DND-41 (cell line): ENCODE data around the gene AASDHPPT.
"Not testable (repeated sequence)": the region's sequence is repeated elsewhere in the genome, so short reads cannot be mapped to it uniquely, and the experiment has no call there.

Source experiments
- ATAC-seq: fragments of 200-7000 bp; cut with Tn5 transposase; 3 replicates; pipeline ENCODE4 v1.9.1; 2021; ENCODE audit warnings: low read depth; ENCODE audit not compliant: insufficient read depth
- DNase-seq: peaks from one replicate; pipeline ENCODE4 v3.0.0-alpha.2; 2020
- H2AFZ ChIP-seq: 2 replicates; pipeline ENCODE4 v1.6.0; 2012; ENCODE audit warnings: low read depth, low read length
- H3K27ac ChIP-seq: 2 replicates; pipeline ENCODE4 v1.5.1; 2012; ENCODE audit warnings: low read length, inconsistent platforms
- H3K27me3 ChIP-seq: fragments of 200-600 bp; sonication (generic); 2 replicates; pipeline ENCODE4 v1.6.0; 2012; ENCODE audit warnings: low read length, mild to moderate bottlenecking, inconsistent platforms; ENCODE audit not compliant: insufficient read depth, poor library complexity
- H3K36me3 ChIP-seq: 2 replicates; pipeline ENCODE4 v1.5.1; 2012; ENCODE audit warnings: low read length, inconsistent platforms; ENCODE audit not compliant: insufficient read depth
- H3K4me1 ChIP-seq: 2 replicates; pipeline ENCODE4 v1.5.1; 2012; ENCODE audit warnings: mild to moderate bottlenecking, low read length; ENCODE audit not compliant: insufficient read depth
- H3K4me2 ChIP-seq: 2 replicates; pipeline ENCODE4 v1.6.0; 2012; ENCODE audit warnings: mild to moderate bottlenecking, moderate library complexity, low read length, inconsistent platforms; ENCODE audit not compliant: insufficient read depth
- H3K4me3 ChIP-seq, 2 experiments: fragments of 200-600 bp in 1 of 2; shearing (Covaris generic) in 1 of 2; 2 replicates each; pipeline ENCODE4 v1.5.1; 2012 to 2016; ENCODE audit warnings: inconsistent platforms in 2 of 2, low read length in 2 of 2, mild to moderate bottlenecking in 2 of 2, low read depth in 1 of 2, moderate library complexity in 1 of 2
- H3K79me2 ChIP-seq: 2 replicates; pipeline ENCODE4 v1.6.0; 2012; ENCODE audit warnings: low read length, inconsistent platforms; ENCODE audit not compliant: insufficient read depth
- H3K9ac ChIP-seq: 2 replicates; pipeline ENCODE4 v1.6.0; 2012; ENCODE audit warnings: low read depth, mild to moderate bottlenecking, inconsistent platforms, low read length, moderate library complexity
- H3K9me3 ChIP-seq: 2 replicates; pipeline ENCODE4 v1.5.1; 2012; ENCODE audit warnings: low read length, moderate library complexity, mild to moderate bottlenecking, inconsistent platforms; ENCODE audit not compliant: insufficient read depth, severe bottlenecking
- H4K20me1 ChIP-seq: 2 replicates; pipeline ENCODE4 v1.6.0; 2012; ENCODE audit warnings: low read length; ENCODE audit not compliant: insufficient read depth
- CTCF ChIP-seq: IDR thresholded peaks from 2 replicates; pipeline ENCODE4 v1.5.1; 2012; ENCODE audit warnings: borderline replicate concordance, low read length, moderate library complexity, mild to moderate bottlenecking; ENCODE audit not compliant: poor library complexity, severe bottlenecking; ENCODE audit errors: extremely low read depth
- EZH2 ChIP-seq: IDR thresholded peaks from 3 replicates; pipeline ENCODE4 v1.6.1; 2012; ENCODE audit warnings: borderline replicate concordance, low read depth, mild to moderate bottlenecking, moderate library complexity, low read length, inconsistent platforms; ENCODE audit not compliant: severe bottlenecking

The AASDHPPT gene

DNA sequence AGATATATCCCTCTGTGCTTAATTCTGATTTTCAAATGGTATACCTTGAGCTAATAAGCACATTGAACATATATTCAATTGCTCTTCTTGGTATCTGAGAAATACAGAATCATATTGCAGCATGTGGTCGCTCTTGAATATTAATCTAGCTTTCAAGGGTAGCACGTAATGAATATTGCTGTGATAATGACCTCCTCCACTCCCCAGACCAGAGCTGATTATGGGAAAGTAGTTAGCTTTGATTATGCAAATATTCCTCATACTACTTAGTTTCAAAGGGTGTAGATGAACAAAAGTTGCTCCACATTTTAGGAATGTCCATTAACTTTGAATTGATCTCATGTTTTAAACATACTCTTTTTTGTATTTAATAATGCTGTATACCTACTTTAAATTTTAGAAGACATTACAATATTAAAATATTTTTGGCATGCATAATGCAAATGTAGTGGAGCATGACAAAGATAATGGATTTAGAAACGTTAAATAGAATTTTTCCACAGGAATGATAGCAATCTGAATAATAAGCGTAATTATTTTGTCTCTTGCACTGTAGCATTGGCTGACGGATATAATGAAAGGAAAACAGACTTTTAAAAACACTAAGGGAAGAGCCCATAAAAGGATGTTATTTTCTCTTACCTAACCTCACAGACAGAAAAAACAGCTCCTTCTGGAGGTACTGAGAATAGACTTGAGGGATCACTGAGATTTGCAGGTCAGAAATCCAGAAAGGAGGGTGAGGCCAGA lies 27.6 kb upstream of the AASDHPPT start:
- no peak for DNase-seq
- no peaks in the 10 kb centered on the region for H3K79me2 ChIP-seq
- TF ChIP-seq EZH2 = no peak

GRCh38 chr11:106051103-106051502 lies 26.4 kb upstream of the AASDHPPT start:
- TF ChIP-seq CTCF = no peak
- TF ChIP-seq EZH2 = no peak
- Histone ChIP-seq H3K4me2 (no peak overlapping the region), H3K27me3 (no peaks in the 10 kb centered on the region), H2AFZ (no peak overlapping the region), H3K4me1 (no peaks in the 10 kb centered on the region), H3K27ac (no peak overlapping the region), H3K9me3 (no peaks in the 10 kb centered on the region), H3K36me3 (no peaks in the 10 kb centered on the region), H4K20me1 (no peaks in the 10 kb centered on the region), H3K4me3 (no peak overlapping the region), H3K9ac (no peak overlapping the region), H3K79me2 (no peaks in the 10 kb centered on the region)
- DNase-seq (no peak), ATAC-seq (no peak)

More for the DNA sequence above, 27.6 kb upstream of the AASDHPPT start:
- no peaks in the 10 kb centered on the region for H3K9me3 ChIP-seq
- H3K27me3 ChIP-seq = no peaks in the 10 kb centered on the region
- H3K9ac ChIP-seq = no peak overlapping the region
- no peak overlapping the region for H3K4me2 ChIP-seq
- no peak overlapping the region for H2AFZ ChIP-seq
- H3K4me3 ChIP-seq = no peak overlapping the region
- no peaks in the 10 kb centered on the region for H3K36me3 ChIP-seq
- no peaks in the 10 kb centered on the region for H4K20me1 ChIP-seq
- ATAC-seq = no peak
- no peaks in the 10 kb centered on the region for H3K4me1 ChIP-seq
- no peak overlapping the region for H3K27ac ChIP-seq

DNA sequence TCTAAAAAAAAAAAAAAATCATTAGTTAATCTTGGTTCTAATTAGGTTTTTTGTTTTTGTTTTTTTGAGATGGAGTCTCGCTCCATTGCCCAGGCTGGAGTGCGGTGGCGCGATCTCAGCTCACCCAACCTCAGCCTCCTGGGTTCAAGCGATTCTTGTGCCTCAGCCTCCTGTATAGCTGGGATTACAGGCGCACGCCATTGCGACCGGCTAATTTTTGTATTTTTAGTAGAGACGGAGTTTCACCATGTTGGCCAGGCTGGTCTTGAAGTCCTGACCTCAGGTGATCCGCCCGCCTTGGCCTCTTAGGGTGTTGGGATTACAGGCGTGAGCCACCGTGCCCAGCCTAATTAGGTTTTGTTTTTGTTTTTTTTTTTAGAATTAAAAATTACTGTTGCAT lies 19.1 kb upstream of the AASDHPPT start:
- not testable (repeated sequence) for H3K27ac ChIP-seq, ATAC-seq

GRCh38 chr11:106059617-106060016 lies 17.8 kb upstream of the AASDHPPT start:
- H3K27ac ChIP-seq = no peak overlapping the region
- no peak overlapping the region for H2AFZ ChIP-seq
- H3K79me2 ChIP-seq = no peaks in the 10 kb centered on the region
- H4K20me1 ChIP-seq = no peaks in the 10 kb centered on the region
- DNase-seq = no peak
- H3K4me3 ChIP-seq = no peak overlapping the region
- no peak overlapping the region for H3K4me2 ChIP-seq
- no peak overlapping the region for H3K9ac ChIP-seq
- H3K9me3 ChIP-seq = no peaks in the 10 kb centered on the region
- no peak for ATAC-seq
- H3K4me1 ChIP-seq = no peaks in the 10 kb centered on the region
- TF ChIP-seq EZH2 = no peak
- TF ChIP-seq CTCF = no peak
- H3K27me3 ChIP-seq = no peaks in the 10 kb centered on the region
- H3K36me3 ChIP-seq = no peaks in the 10 kb centered on the region

More for the DNA sequence above, 19.1 kb upstream of the AASDHPPT start:
- H3K27me3 ChIP-seq, DNase-seq, H3K4me1 ChIP-seq, H3K9ac ChIP-seq, H3K79me2 ChIP-seq, H3K4me2 ChIP-seq, H3K36me3 ChIP-seq, H2AFZ ChIP-seq, H3K9me3 ChIP-seq, H4K20me1 ChIP-seq, H3K4me3 ChIP-seq: not testable (repeated sequence)
